MCF 10A (cell line): Measurements from ENCODE around the gene KDM4B. TPM values are rescaled to one million over a fixed set of nuclear protein-coding genes. Genes with fewer than 3 reads are reported as not detected.

Source experiments
- BruUV-seq: library from RNA; stranded (reverse); fragments of 400-500 nt; replicated peaks from 2 replicates; lab custom pipeline; 2021; lab: Mats Ljungman, UMichigan
- CTCF ChIA-PET: fragments of 300-600 bp; sonication (Branson Sonifier 250); formaldehyde crosslinking; extraction: SDS; loops from one replicate; lab custom pipeline; 2021; ENCODE audit warnings: antibody characterized with exemption, inconsistent platforms; lab: Yijun Ruan, JAX
- POLR2A ChIA-PET: fragments of 300-600, 350-650 bp; sonication (Branson Sonifier 250); formaldehyde crosslinking; extraction: SDS; loops from one replicate; lab custom pipeline; 2020; ENCODE audit warnings: antibody characterized with exemption, inconsistent platforms; lab: Yijun Ruan, JAX
- DNase-seq: peaks from one replicate; pipeline ENCODE4 v3.0.0-alpha.2; 2018; ENCODE audit not compliant: unreplicated experiment
- H3K27ac Mint-ChIP-seq: one replicate; pipeline ENCODE4 v1.8.0; 2022; ENCODE audit warnings: mild to moderate bottlenecking, low read depth, mixed read lengths; ENCODE audit not compliant: unreplicated experiment
- H3K27me3 Mint-ChIP-seq: one replicate; pipeline ENCODE4 v1.8.0; 2022; ENCODE audit warnings: mixed read lengths; ENCODE audit not compliant: insufficient read depth, unreplicated experiment
- H3K36me3 Mint-ChIP-seq: one replicate; pipeline ENCODE4 v1.8.0; 2022; ENCODE audit warnings: mild to moderate bottlenecking, moderate library complexity, mixed read lengths; ENCODE audit not compliant: insufficient read depth, unreplicated experiment
- H3K4me1 Mint-ChIP-seq: one replicate; pipeline ENCODE4 v1.8.0; 2022; ENCODE audit warnings: mixed read lengths; ENCODE audit not compliant: insufficient read depth, unreplicated experiment
- H3K4me3 Mint-ChIP-seq: one replicate; pipeline ENCODE4 v1.8.0; 2022; ENCODE audit warnings: mild to moderate bottlenecking, moderate library complexity, mixed read lengths; ENCODE audit not compliant: unreplicated experiment
- H3K9me3 Mint-ChIP-seq: one replicate; pipeline ENCODE4 v1.8.0; 2022; ENCODE audit warnings: mixed read lengths; ENCODE audit not compliant: unreplicated experiment
- intact Hi-C: fragments of 100-400 bp; cut with micrococcal nuclease; formaldehyde crosslinking; loops from 2 replicates; pipeline ENCODE4 v1.14.1; 2022
- total RNA-seq: library from RNA; stranded (reverse); gene quantifications from 2 replicates; pipeline ENCODE4 v1.2.3, GENCODE V29; 2022
- TF ChIP-seq, protein P1 (sequence below): fragments of 200-600 bp; IDR thresholded peaks from one replicate; pipeline ENCODE4 v1.8.0; 2022; ENCODE audit warnings: antibody characterized with exemption, mild to moderate bottlenecking; ENCODE audit not compliant: unreplicated experiment

KDM4B gene
- total RNA-seq, 1 experiment from 2014 or later: 34.4 TPM

DNA sequence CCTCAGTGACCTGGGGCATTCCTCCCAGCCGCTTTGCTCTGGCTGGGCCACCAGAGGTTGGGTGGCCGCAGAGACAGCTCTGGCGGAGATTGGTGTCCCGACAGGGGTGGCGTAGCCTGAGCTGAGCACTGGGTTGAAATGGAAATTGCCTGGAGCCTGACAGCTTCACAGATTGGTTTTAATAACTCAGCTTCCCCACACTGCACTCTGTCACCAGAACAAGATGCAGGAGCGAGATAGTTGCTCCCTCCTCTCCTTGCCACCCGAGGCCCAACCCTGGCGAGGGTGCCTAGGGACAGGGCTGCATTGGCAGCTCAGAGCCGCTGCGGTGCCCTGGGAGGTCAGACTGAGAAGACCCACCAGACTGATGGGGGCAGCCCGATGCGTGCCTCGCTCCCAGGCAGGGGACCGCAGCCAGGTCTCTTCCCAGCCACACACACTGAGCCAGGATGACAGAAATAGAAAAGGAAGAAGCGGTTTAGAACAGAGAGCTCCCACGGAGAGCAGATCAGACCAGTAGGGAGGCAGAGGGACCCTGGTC is 84.1 kb downstream of the KDM4B start:
- POLR2A ChIA-PET: no interaction called here
- H3K27ac Mint-ChIP-seq: no peak overlapping the region
- intact Hi-C loops: no loop called here

GRCh38 chr19:5053661-5054060 is 84.7 kb downstream of the KDM4B start:
- Mint-ChIP-seq H3K9me3 (no peaks in the 10 kb centered on the region), H3K4me3 (no peak overlapping the region), H3K27me3 (no peaks in the 10 kb centered on the region), H3K36me3 (peaks cover 46% of the 10 kb centered on the region), H3K27ac (no peak overlapping the region), H3K4me1 (peaks cover 4% of the 10 kb centered on the region)
- CTCF ChIA-PET: interaction anchor here (0.6 to 0.7 kb wide), 2 partner anchors 23 to 421 kb away, joined by 3 to 4 read pairs; no protein-coding TSS in a partner anchor
- no TSS peak for BruUV-seq
- DNase-seq: no peak
- POLR2A ChIA-PET: no interaction called here
- intact Hi-C loops: no loop called here
- TF ChIP-seq, protein P1, sequence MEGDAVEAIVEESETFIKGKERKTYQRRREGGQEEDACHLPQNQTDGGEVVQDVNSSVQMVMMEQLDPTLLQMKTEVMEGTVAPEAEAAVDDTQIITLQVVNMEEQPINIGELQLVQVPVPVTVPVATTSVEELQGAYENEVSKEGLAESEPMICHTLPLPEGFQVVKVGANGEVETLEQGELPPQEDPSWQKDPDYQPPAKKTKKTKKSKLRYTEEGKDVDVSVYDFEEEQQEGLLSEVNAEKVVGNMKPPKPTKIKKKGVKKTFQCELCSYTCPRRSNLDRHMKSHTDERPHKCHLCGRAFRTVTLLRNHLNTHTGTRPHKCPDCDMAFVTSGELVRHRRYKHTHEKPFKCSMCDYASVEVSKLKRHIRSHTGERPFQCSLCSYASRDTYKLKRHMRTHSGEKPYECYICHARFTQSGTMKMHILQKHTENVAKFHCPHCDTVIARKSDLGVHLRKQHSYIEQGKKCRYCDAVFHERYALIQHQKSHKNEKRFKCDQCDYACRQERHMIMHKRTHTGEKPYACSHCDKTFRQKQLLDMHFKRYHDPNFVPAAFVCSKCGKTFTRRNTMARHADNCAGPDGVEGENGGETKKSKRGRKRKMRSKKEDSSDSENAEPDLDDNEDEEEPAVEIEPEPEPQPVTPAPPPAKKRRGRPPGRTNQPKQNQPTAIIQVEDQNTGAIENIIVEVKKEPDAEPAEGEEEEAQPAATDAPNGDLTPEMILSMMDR: no peak

More for the DNA sequence above, 84.1 kb downstream of the KDM4B start:
- no TSS peak for BruUV-seq
- TF ChIP-seq, protein P1: no peak
- no peaks in the 10 kb centered on the region for H3K27me3 Mint-ChIP-seq
- H3K4me3 Mint-ChIP-seq: no peak overlapping the region
- H3K36me3 Mint-ChIP-seq: peaks cover 50% of the 10 kb centered on the region
- no peaks in the 10 kb centered on the region for H3K9me3 Mint-ChIP-seq
- peaks cover 4% of the 10 kb centered on the region for H3K4me1 Mint-ChIP-seq
- CTCF ChIA-PET: interaction anchor here (0.6 to 1.1 kb wide), 3 partner anchors 22 to 524 kb away, joined by 3 to 4 read pairs (median 4); no protein-coding TSS in a partner anchor
- DNase-seq: no peak

DNA sequence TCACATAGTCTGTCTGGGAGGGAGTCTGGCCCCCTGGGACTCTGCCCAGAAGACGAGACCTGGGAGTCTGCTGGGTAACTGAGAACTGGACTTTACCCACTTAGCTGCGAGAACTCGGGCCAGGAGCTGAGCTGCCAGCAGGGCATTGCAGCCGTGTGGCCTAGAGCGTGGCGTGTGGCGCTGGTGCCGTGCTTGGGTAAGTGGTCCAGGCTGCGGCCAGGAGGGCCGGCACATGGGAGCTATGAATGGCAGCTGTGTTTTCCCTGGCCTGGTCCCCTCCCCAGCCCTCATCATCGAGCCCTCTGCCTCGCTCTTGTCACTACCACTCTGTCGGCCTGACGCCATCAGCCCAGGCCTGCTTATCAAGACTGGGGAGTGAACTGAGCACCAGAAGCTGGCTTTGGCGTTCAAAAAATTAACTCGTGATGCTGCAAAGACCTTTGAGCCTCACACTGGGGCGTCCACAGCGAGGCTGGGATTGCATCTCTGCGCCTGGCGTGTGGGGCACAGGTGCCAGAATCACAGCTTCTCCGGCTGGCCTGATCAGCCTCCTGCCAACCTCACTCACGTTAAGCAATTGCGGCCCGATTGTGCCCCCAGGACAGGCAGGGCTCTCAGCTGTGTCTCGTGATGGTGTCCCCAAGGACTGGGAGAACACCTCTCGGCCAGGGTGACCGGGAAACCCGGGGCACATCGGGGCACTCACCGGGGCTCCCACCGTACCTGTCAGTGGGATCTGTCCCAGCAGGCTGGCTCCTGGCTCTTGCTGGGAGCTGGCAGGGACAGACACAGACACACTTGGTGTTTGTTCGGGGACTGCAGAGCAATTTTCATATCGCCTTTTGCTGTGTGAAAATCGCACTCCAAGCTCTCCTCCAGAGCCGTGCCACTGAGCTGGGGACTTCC is 85.9 kb downstream of the KDM4B start:
- TF ChIP-seq, protein P1: no peak
- ChIA-PET CTCF (no interaction called here), POLR2A (no interaction called here)
- no peak for DNase-seq
- no TSS peak for BruUV-seq
- intact Hi-C loops: no loop called here
- no peaks in the 10 kb centered on the region for H3K9me3 Mint-ChIP-seq
- no peak overlapping the region for H3K4me3 Mint-ChIP-seq
- H3K36me3 Mint-ChIP-seq: peaks cover 46% of the 10 kb centered on the region
- no peak overlapping the region for H3K27ac Mint-ChIP-seq
- H3K27me3 Mint-ChIP-seq: no peaks in the 10 kb centered on the region
- H3K4me1 Mint-ChIP-seq: peaks cover 4% of the 10 kb centered on the region

DNA sequence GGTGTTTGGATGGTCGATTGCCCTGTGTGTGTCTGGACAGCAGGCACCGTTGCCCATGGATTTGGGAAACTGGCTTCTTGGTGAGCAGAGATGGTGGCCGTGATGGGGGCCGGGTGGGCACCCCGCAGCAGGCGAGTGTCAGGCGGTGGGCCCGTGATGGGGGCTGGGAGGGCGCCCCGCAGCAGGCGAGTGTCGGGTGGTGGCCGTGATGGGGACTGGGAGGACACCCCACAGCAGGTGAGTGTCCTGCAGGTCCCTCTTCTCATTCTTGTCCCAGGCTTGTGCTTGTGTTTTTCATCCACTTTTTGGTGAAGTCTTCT is 86.5 kb downstream of the KDM4B start:
- ChIA-PET POLR2A (no interaction called here), CTCF (no interaction called here)
- intact Hi-C loops: no loop called here
- Mint-ChIP-seq H3K36me3 (peaks cover 46% of the 10 kb centered on the region), H3K4me1 (peaks cover 4% of the 10 kb centered on the region), H3K4me3 (no peak overlapping the region), H3K9me3 (no peaks in the 10 kb centered on the region), H3K27me3 (no peaks in the 10 kb centered on the region), H3K27ac (no peak overlapping the region)
- no TSS peak for BruUV-seq
- DNase-seq: no peak
- TF ChIP-seq, protein P1: no peak
